ENCODE results near the gene IRS4. TPM values are rescaled to one million over a fixed set of nuclear protein-coding genes. Genes with fewer than 3 reads are reported as not detected.
A peak's percentile ranks its signal among the peaks of the same experiment; 100 is the strongest.

The IRS4 gene
- polyA plus RNA-seq, 1 donor (not counting 4 experiments of a cell fraction or from before 2014, with no cell fraction given): not detected

DNA sequence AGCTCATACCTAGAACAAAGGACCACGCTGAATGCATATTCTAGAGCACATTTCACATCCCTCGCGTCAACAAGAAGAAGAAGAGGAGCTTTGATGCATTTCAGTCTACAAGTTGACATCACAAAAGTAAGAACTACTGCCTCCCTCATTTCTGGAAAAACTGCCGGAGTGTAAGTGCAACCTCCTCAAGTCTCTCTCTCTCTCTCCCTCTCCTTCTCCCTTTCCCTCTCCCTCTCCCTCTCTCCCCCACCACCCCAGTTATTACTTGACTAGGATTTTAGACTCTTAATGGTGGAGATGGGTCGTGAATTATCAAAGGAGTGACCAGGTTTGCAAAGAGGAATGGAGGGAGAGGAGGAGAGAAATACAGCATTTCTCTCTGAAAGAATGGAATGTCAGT is 1.4 kb upstream of the IRS4 start:
- no peak overlapping the region for H3K4me2 ChIP-seq (ENCODE audit: control insufficient read depth, extremely low read depth, insufficient read depth, low read depth, low read length)
- no peak overlapping the region for H2AFZ ChIP-seq (ENCODE audit: control insufficient read depth, low read length)
- no peak for FAIRE-seq

GRCh38 chrX:108735679-108736508 is 469 bp downstream of the IRS4 start:
- Histone ChIP-seq H3K9me3 (ENCODE audit: control insufficient read depth, low read depth, low read length) (peaks cover 2% of the 10 kb centered on the region), H3K27me3 (ENCODE audit: control insufficient read depth, extremely low read depth, insufficient read depth, low read length) (peaks cover 68% of the 10 kb centered on the region), H2AFZ (ENCODE audit: control insufficient read depth, low read length) (peak overlapping the region; percentile 30), H3K27ac (ENCODE audit: control insufficient read depth, insufficient read depth, low read length) (no peak overlapping the region), H3K79me2 (ENCODE audit: control insufficient read depth, insufficient read depth, low read length) (no peaks in the 10 kb centered on the region), H3K4me2 (ENCODE audit: control insufficient read depth, extremely low read depth, insufficient read depth, low read depth, low read length) (peak overlapping the region; percentile 61), H3K36me3 (ENCODE audit: control insufficient read depth in 2 of 2, extremely low read depth in 1 of 2, insufficient read depth in 2 of 2, low read length in 2 of 2) (no peaks in the 10 kb centered on the region), H3K9me1 (ENCODE audit: control insufficient read depth, extremely low read depth, insufficient read depth, low read length) (no peaks in the 10 kb centered on the region), H3K9ac (ENCODE audit: control insufficient read depth, extremely low read depth, insufficient read depth, low read length) (no peak overlapping the region), H3K4me3 (ENCODE audit: control insufficient read depth in 2 of 3, extremely low read depth in 1 of 3, insufficient read depth in 2 of 3, low read depth in 1 of 3, low read length in 3 of 3) (peak overlapping the region; percentile 5 to 44 (median 7)), H3K4me1 (ENCODE audit: control insufficient read depth, extremely low read depth, insufficient read depth, low read length) (no peaks in the 10 kb centered on the region), H4K20me1 (ENCODE audit: control insufficient read depth, extremely low read depth, insufficient read depth, low read length) (no peaks in the 10 kb centered on the region)
- dilution Hi-C loops (cut with MboI; ENCODE audit: extremely low pct_ligation_motif_present, low sequenced_read_pairs): no loop called here
- peak; percentile 2 for TF ChIP-seq EZH2 (IDR thresholded peaks at IDR 0.05; ENCODE audit: low read length)
- TF ChIP-seq, protein P1, sequence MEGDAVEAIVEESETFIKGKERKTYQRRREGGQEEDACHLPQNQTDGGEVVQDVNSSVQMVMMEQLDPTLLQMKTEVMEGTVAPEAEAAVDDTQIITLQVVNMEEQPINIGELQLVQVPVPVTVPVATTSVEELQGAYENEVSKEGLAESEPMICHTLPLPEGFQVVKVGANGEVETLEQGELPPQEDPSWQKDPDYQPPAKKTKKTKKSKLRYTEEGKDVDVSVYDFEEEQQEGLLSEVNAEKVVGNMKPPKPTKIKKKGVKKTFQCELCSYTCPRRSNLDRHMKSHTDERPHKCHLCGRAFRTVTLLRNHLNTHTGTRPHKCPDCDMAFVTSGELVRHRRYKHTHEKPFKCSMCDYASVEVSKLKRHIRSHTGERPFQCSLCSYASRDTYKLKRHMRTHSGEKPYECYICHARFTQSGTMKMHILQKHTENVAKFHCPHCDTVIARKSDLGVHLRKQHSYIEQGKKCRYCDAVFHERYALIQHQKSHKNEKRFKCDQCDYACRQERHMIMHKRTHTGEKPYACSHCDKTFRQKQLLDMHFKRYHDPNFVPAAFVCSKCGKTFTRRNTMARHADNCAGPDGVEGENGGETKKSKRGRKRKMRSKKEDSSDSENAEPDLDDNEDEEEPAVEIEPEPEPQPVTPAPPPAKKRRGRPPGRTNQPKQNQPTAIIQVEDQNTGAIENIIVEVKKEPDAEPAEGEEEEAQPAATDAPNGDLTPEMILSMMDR (optimal IDR thresholded peaks at IDR 0.05 in 1 of 3, IDR thresholded peaks at IDR 0.05 in 1 of 3, conservative IDR thresholded peaks at IDR 0.05 in 1 of 3; ENCODE audit: extremely low read depth in 1 of 3, insufficient read depth in 2 of 3, low read length in 3 of 3): no peak
- no peak for DNase-seq (ENCODE audit: low read depth, low spot score)
- FAIRE-seq: no peak

More for the DNA sequence above, 1.4 kb upstream of the IRS4 start:
- TF ChIP-seq, protein P1 (optimal IDR thresholded peaks at IDR 0.05 in 1 of 3, IDR thresholded peaks at IDR 0.05 in 1 of 3, conservative IDR thresholded peaks at IDR 0.05 in 1 of 3; ENCODE audit: extremely low read depth in 1 of 3, insufficient read depth in 2 of 3, low read length in 3 of 3): no peak
- no peak for TF ChIP-seq EZH2 (IDR thresholded peaks at IDR 0.05; ENCODE audit: low read length)
- dilution Hi-C loops (cut with MboI; ENCODE audit: extremely low pct_ligation_motif_present, low sequenced_read_pairs): no loop called here
- Histone ChIP-seq H3K27me3 (ENCODE audit: control insufficient read depth, extremely low read depth, insufficient read depth, low read length) (peaks cover 54% of the 10 kb centered on the region), H3K9me1 (ENCODE audit: control insufficient read depth, extremely low read depth, insufficient read depth, low read length) (no peaks in the 10 kb centered on the region), H3K27ac (ENCODE audit: control insufficient read depth, insufficient read depth, low read length) (no peak overlapping the region), H3K4me3 (ENCODE audit: control insufficient read depth in 2 of 3, extremely low read depth in 1 of 3, insufficient read depth in 2 of 3, low read depth in 1 of 3, low read length in 3 of 3) (no peak overlapping the region), H3K4me1 (ENCODE audit: control insufficient read depth, extremely low read depth, insufficient read depth, low read length) (no peaks in the 10 kb centered on the region), H3K79me2 (ENCODE audit: control insufficient read depth, insufficient read depth, low read length) (no peaks in the 10 kb centered on the region), H3K9ac (ENCODE audit: control insufficient read depth, extremely low read depth, insufficient read depth, low read length) (no peak overlapping the region), H3K36me3 (ENCODE audit: control insufficient read depth in 2 of 2, extremely low read depth in 1 of 2, insufficient read depth in 2 of 2, low read length in 2 of 2) (no peaks in the 10 kb centered on the region), H3K9me3 (ENCODE audit: control insufficient read depth, low read depth, low read length) (peaks cover 2% of the 10 kb centered on the region), H4K20me1 (ENCODE audit: control insufficient read depth, extremely low read depth, insufficient read depth, low read length) (no peaks in the 10 kb centered on the region)
- no peak for DNase-seq (ENCODE audit: low read depth, low spot score)
